Gastroesophageal sphincter (tissue), 3 donors: Measurements from ENCODE around the gene CNIH1.

Experiments used
- POLR2AphosphoS5 ChIP-seq: sonication (generic); formaldehyde crosslinking; IDR thresholded peaks from one replicate; pipeline ENCODE4 v1.6.1; 2017; ENCODE audit warnings: antibody characterized with exemption
- TF ChIP-seq, protein P1 (sequence below), 4 experiments: fragments of 200-600 bp in 2 of 4; fragments of 450-650 bp in 2 of 4; sonication (generic) in 1 of 4; IDR thresholded peaks; one replicate each; pipeline ENCODE4 v1.5.1; 2017 to 2019; ENCODE audit warnings: antibody characterized with exemption in 4 of 4, mild to moderate bottlenecking in 2 of 4, moderate library complexity in 2 of 4

DNA sequence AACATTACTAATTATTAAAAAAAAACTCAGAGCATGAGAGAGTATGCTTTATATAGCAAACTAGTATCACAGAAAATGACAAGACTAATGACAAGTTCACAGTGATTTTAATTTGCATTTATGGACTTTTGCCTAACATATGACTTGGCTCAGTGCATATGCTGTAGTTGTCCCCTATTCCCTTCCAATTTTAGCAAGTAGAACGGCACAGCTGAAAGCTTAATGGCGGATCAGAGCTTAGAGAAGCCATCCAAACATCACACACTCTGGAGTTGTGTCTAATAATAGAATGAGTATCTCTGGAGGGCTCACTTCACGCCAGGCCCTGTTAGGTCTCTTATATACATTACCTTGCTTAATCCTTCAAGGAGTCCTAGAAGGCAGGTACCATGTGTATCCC lies 13.3 kb downstream of the CNIH1 start:
- TF ChIP-seq, protein P1, sequence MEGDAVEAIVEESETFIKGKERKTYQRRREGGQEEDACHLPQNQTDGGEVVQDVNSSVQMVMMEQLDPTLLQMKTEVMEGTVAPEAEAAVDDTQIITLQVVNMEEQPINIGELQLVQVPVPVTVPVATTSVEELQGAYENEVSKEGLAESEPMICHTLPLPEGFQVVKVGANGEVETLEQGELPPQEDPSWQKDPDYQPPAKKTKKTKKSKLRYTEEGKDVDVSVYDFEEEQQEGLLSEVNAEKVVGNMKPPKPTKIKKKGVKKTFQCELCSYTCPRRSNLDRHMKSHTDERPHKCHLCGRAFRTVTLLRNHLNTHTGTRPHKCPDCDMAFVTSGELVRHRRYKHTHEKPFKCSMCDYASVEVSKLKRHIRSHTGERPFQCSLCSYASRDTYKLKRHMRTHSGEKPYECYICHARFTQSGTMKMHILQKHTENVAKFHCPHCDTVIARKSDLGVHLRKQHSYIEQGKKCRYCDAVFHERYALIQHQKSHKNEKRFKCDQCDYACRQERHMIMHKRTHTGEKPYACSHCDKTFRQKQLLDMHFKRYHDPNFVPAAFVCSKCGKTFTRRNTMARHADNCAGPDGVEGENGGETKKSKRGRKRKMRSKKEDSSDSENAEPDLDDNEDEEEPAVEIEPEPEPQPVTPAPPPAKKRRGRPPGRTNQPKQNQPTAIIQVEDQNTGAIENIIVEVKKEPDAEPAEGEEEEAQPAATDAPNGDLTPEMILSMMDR (IDR thresholded peaks at IDR 0.05), result no peak
- no peak for TF ChIP-seq POLR2AphosphoS5
